HEK293 (cell line): Measurements from ENCODE around the gene FXYD4.

Experiments
- BCL6B ChIP-seq: fragments of 450-650 bp; formaldehyde crosslinking; IDR thresholded peaks from 2 replicates; pipeline ENCODE4 v1.5.1; 2017; ENCODE audit warnings: missing biosample characterization, missing genetic modification characterization
- GLI2 ChIP-seq: fragments of 450-650 bp; formaldehyde crosslinking; IDR thresholded peaks from 2 replicates; pipeline ENCODE4; 2017; ENCODE audit warnings: missing biosample characterization, missing genetic modification characterization, low read depth, borderline replicate concordance
- GLIS1 ChIP-seq: fragments of 450-650 bp; formaldehyde crosslinking; IDR thresholded peaks from 2 replicates; pipeline ENCODE4 v1.5.1; 2016; ENCODE audit warnings: missing biosample characterization, missing genetic modification characterization
- HOXA7 ChIP-seq: sonication (generic); formaldehyde crosslinking; IDR thresholded peaks from 2 replicates; pipeline ENCODE4 v1.8.1; 2022; ENCODE audit warnings: missing genetic modification reagents, borderline replicate concordance
- KLF1 ChIP-seq: fragments of 450-650 bp; formaldehyde crosslinking; IDR thresholded peaks from 2 replicates; pipeline ENCODE4 v1.5.1; 2016; ENCODE audit warnings: missing biosample characterization, missing genetic modification characterization
- KLF16 ChIP-seq: fragments of 450-650 bp; formaldehyde crosslinking; IDR thresholded peaks from 2 replicates; pipeline ENCODE4 v1.5.1; 2017; ENCODE audit warnings: missing biosample characterization, missing genetic modification characterization
- KLF17 ChIP-seq: fragments of 450-650 bp; formaldehyde crosslinking; IDR thresholded peaks from 2 replicates; pipeline ENCODE4 v1.5.1; 2016; ENCODE audit warnings: missing biosample characterization, missing genetic modification characterization
- KLF7 ChIP-seq: fragments of 450-650 bp; formaldehyde crosslinking; IDR thresholded peaks from 2 replicates; pipeline ENCODE4 v1.5.1; 2016; ENCODE audit warnings: missing biosample characterization, missing genetic modification characterization, borderline replicate concordance
- KLF8 ChIP-seq: fragments of 450-650 bp; formaldehyde crosslinking; IDR thresholded peaks from 2 replicates; pipeline ENCODE4 v1.5.1; 2016; ENCODE audit warnings: missing biosample characterization, missing genetic modification characterization
- PATZ1 ChIP-seq: fragments of 450-650 bp; formaldehyde crosslinking; IDR thresholded peaks from 2 replicates; pipeline ENCODE4 v1.5.1; 2016; ENCODE audit warnings: missing biosample characterization, missing genetic modification characterization
- ZBTB48 ChIP-seq: fragments of 450-650 bp; formaldehyde crosslinking; IDR thresholded peaks from 2 replicates; pipeline ENCODE4 v1.5.1; 2016; ENCODE audit warnings: missing biosample characterization, missing genetic modification characterization
- ZNF157 ChIP-seq: fragments of 450-650 bp; formaldehyde crosslinking; IDR thresholded peaks from 2 replicates; pipeline ENCODE4 v1.5.1; 2016; ENCODE audit warnings: missing biosample characterization, missing genetic modification characterization
- ZNF274 ChIP-seq, 2 experiments: fragments of 200-500 bp in 1 of 2; fragments of 450-650 bp in 1 of 2; sonication (Bioruptor generic) in 1 of 2; formaldehyde crosslinking in 1 of 2; IDR thresholded peaks; 2 replicates each; pipeline versions ENCODE4 v1.5.1 to v1.6.1; 2014 to 2016; ENCODE audit warnings: borderline replicate concordance in 1 of 2, inconsistent platforms in 1 of 2, low read length in 1 of 2, missing biosample characterization in 1 of 2, missing genetic modification characterization in 1 of 2
- ZNF280C ChIP-seq: fragments of 450-650 bp; formaldehyde crosslinking; IDR thresholded peaks from 2 replicates; pipeline ENCODE4 v1.5.1; 2016; ENCODE audit warnings: missing biosample characterization, missing genetic modification characterization
- ZNF302 ChIP-seq: fragments of 450-650 bp; formaldehyde crosslinking; IDR thresholded peaks from 2 replicates; pipeline ENCODE4 v1.5.1; 2016; ENCODE audit warnings: missing biosample characterization, missing genetic modification characterization, low read depth
- ZNF324 ChIP-seq: fragments of 450-650 bp; formaldehyde crosslinking; IDR thresholded peaks from 2 replicates; pipeline ENCODE4 v1.5.1; 2016; ENCODE audit warnings: missing biosample characterization, missing genetic modification characterization
- ZNF510 ChIP-seq: fragments of 450-650 bp; formaldehyde crosslinking; IDR thresholded peaks from 2 replicates; pipeline ENCODE4 v1.5.1; 2018; ENCODE audit warnings: mild to moderate bottlenecking, missing genetic modification characterization, missing biosample characterization; ENCODE audit not compliant: insufficient replicate concordance
- ZNF549 ChIP-seq: fragments of 450-650 bp; IDR thresholded peaks from 2 replicates; pipeline ENCODE4 v1.5.1; 2018; ENCODE audit warnings: missing biosample characterization, missing genetic modification characterization, mild to moderate bottlenecking, inconsistent platforms, moderate library complexity
- ZNF621 ChIP-seq: fragments of 450-650 bp; formaldehyde crosslinking; IDR thresholded peaks from 2 replicates; pipeline ENCODE4 v1.5.1; 2017; ENCODE audit warnings: missing biosample characterization, missing genetic modification characterization
- ZNF670 ChIP-seq: fragments of 450-650 bp; formaldehyde crosslinking; IDR thresholded peaks from 2 replicates; pipeline ENCODE4 v1.5.1; 2016; ENCODE audit warnings: missing biosample characterization, missing genetic modification characterization, low read depth
- ZNF692 ChIP-seq: fragments of 450-650 bp; formaldehyde crosslinking; IDR thresholded peaks from 2 replicates; pipeline ENCODE4 v1.5.1; 2016; ENCODE audit warnings: missing biosample characterization, missing genetic modification characterization
- ZNF830 ChIP-seq: fragments of 450-650 bp; IDR thresholded peaks from 2 replicates; pipeline ENCODE4 v1.5.0; 2018; ENCODE audit warnings: missing biosample characterization, missing genetic modification characterization, low read depth, mild to moderate bottlenecking, moderate library complexity
- ZXDB ChIP-seq: fragments of 450-650 bp; formaldehyde crosslinking; IDR thresholded peaks from 2 replicates; pipeline ENCODE4 v1.5.1; 2016; ENCODE audit warnings: missing biosample characterization, missing genetic modification characterization
- TF ChIP-seq, protein P1 (sequence below): fragments of 450-650 bp; formaldehyde crosslinking; IDR thresholded peaks from 2 replicates; pipeline ENCODE4 v1.5.1; 2016; ENCODE audit warnings: missing biosample characterization, missing genetic modification characterization, low read depth
- TF ChIP-seq, protein P2 (sequence below): fragments of 450-650 bp; formaldehyde crosslinking; IDR thresholded peaks from 2 replicates; pipeline ENCODE4 v1.5.1; 2016; ENCODE audit warnings: missing biosample characterization, missing genetic modification characterization
- TF ChIP-seq, protein P3 (sequence below): sonication (generic); formaldehyde crosslinking; IDR thresholded peaks from 2 replicates; pipeline ENCODE4 v1.8.1; 2022; ENCODE audit warnings: mild to moderate bottlenecking, moderate library complexity, missing genetic modification reagents

The FXYD4 gene

GRCh38 chr10:43403911-43404703, 32.7 kb downstream of the FXYD4 start (continued):
- no peak for TF ChIP-seq ZNF157 (tag by site-specific recombination)
- peak; percentile 42; the same call in 1 of the 2 replicates for TF ChIP-seq ZXDB (tag by site-specific recombination)
- peak; percentile 71 for TF ChIP-seq PATZ1
- TF ChIP-seq GLIS1 (tag by site-specific recombination), result peak; percentile 85
- TF ChIP-seq KLF1 (tag by site-specific recombination), result peak; percentile 95
- TF ChIP-seq BCL6B (tag by site-specific recombination), result no peak
- no peak for TF ChIP-seq ZNF510 (tag by site-specific recombination)
- TF ChIP-seq, protein P1, sequence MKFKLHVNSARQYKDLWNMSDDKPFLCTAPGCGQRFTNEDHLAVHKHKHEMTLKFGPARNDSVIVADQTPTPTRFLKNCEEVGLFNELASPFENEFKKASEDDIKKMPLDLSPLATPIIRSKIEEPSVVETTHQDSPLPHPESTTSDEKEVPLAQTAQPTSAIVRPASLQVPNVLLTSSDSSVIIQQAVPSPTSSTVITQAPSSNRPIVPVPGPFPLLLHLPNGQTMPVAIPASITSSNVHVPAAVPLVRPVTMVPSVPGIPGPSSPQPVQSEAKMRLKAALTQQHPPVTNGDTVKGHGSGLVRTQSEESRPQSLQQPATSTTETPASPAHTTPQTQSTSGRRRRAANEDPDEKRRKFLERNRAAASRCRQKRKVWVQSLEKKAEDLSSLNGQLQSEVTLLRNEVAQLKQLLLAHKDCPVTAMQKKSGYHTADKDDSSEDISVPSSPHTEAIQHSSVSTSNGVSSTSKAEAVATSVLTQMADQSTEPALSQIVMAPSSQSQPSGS (tag by site-specific recombination), result no peak
- no peak for TF ChIP-seq ZNF274 (IDR thresholded peaks at IDR 0.05; ENCODE audit: low read length)
- TF ChIP-seq ZNF274 (tag by site-specific recombination; IDR thresholded peaks at IDR 0.05; ENCODE audit: borderline replicate concordance), result no peak
- peak; percentile 52; the same call in 1 of the 2 replicates for TF ChIP-seq KLF8 (tag by site-specific recombination)
- no peak for TF ChIP-seq HOXA7
- TF ChIP-seq ZNF670 (tag by site-specific recombination), result no peak
- TF ChIP-seq ZBTB48 (tag by site-specific recombination), result no peak
- TF ChIP-seq, protein P2, sequence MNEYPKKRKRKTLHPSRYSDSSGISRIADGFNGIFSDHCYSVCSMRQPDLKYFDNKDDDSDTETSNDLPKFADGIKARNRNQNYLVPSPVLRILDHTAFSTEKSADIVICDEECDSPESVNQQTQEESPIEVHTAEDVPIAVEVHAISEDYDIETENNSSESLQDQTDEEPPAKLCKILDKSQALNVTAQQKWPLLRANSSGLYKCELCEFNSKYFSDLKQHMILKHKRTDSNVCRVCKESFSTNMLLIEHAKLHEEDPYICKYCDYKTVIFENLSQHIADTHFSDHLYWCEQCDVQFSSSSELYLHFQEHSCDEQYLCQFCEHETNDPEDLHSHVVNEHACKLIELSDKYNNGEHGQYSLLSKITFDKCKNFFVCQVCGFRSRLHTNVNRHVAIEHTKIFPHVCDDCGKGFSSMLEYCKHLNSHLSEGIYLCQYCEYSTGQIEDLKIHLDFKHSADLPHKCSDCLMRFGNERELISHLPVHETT (tag by site-specific recombination), result no peak
- TF ChIP-seq, protein P3, sequence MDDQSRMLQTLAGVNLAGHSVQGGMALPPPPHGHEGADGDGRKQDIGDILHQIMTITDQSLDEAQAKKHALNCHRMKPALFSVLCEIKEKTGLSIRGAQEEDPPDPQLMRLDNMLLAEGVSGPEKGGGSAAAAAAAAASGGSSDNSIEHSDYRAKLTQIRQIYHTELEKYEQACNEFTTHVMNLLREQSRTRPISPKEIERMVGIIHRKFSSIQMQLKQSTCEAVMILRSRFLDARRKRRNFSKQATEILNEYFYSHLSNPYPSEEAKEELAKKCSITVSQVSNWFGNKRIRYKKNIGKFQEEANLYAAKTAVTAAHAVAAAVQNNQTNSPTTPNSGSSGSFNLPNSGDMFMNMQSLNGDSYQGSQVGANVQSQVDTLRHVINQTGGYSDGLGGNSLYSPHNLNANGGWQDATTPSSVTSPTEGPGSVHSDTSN, result no peak
- TF ChIP-seq KLF17 (tag by site-specific recombination), result peak; percentile 66
- TF ChIP-seq ZNF280C (tag by site-specific recombination), result no peak
- no peak for TF ChIP-seq GLI2 (tag by site-specific recombination)
- no peak for TF ChIP-seq ZNF324 (tag by site-specific recombination)
- no peak for TF ChIP-seq ZNF692
- TF ChIP-seq ZNF830 (tag by site-specific recombination), result no peak
- TF ChIP-seq KLF7 (tag by site-specific recombination), result peak; percentile 84
- peak; percentile 51; the same call in 1 of the 2 replicates for TF ChIP-seq KLF16 (tag by site-specific recombination)
- no peak for TF ChIP-seq ZNF621
- TF ChIP-seq ZNF302 (tag by site-specific recombination), result no peak
- no peak for TF ChIP-seq ZNF549 (tag by site-specific recombination)
